Bronchial epithelial cell (primary cell): ENCODE measurements around the gene CHD6. TPM values are rescaled to one million over a fixed set of nuclear protein-coding genes. Genes with fewer than 3 reads are reported as not detected.

Experiments used
- DNase-seq: peaks from one replicate; pipeline ENCODE4 v3.0.0-alpha.2; 2010; ENCODE audit warnings: low read depth
- FAIRE-seq: peaks from 2 replicates; lab custom pipeline; 2011; peaks lifted over from hg19 to GRCh38; lab: Jason Lieb, UNC
- H3K27me3 ChIP-seq: 2 replicates; pipeline ENCODE4 v1.5.1; 2011; ENCODE audit warnings: low read length; ENCODE audit not compliant: control insufficient read depth, insufficient read depth
- H3K36me3 ChIP-seq: 2 replicates; pipeline ENCODE4 v1.5.1; 2011; ENCODE audit warnings: low read length; ENCODE audit not compliant: control insufficient read depth, insufficient read depth
- H3K4me3 ChIP-seq: 2 replicates; pipeline ENCODE4 v1.5.1; 2011; ENCODE audit warnings: mild to moderate bottlenecking, low read depth, low read length, control low read depth
- total RNA-seq: library from RNA; depleted of rRNA; stranded (reverse); fragments of >200 nt; gene quantifications from 2 replicates; pipeline ENCODE4 v1.2.1, GENCODE V29; 2014
- TF ChIP-seq, protein P1 (sequence below): IDR thresholded peaks from 2 replicates; pipeline ENCODE4 v1.5.1; 2011; ENCODE audit warnings: mild to moderate bottlenecking, moderate library complexity, low read length, control low read depth, inconsistent platforms; ENCODE audit not compliant: insufficient read depth, severe bottlenecking

CHD6 gene, protein sequence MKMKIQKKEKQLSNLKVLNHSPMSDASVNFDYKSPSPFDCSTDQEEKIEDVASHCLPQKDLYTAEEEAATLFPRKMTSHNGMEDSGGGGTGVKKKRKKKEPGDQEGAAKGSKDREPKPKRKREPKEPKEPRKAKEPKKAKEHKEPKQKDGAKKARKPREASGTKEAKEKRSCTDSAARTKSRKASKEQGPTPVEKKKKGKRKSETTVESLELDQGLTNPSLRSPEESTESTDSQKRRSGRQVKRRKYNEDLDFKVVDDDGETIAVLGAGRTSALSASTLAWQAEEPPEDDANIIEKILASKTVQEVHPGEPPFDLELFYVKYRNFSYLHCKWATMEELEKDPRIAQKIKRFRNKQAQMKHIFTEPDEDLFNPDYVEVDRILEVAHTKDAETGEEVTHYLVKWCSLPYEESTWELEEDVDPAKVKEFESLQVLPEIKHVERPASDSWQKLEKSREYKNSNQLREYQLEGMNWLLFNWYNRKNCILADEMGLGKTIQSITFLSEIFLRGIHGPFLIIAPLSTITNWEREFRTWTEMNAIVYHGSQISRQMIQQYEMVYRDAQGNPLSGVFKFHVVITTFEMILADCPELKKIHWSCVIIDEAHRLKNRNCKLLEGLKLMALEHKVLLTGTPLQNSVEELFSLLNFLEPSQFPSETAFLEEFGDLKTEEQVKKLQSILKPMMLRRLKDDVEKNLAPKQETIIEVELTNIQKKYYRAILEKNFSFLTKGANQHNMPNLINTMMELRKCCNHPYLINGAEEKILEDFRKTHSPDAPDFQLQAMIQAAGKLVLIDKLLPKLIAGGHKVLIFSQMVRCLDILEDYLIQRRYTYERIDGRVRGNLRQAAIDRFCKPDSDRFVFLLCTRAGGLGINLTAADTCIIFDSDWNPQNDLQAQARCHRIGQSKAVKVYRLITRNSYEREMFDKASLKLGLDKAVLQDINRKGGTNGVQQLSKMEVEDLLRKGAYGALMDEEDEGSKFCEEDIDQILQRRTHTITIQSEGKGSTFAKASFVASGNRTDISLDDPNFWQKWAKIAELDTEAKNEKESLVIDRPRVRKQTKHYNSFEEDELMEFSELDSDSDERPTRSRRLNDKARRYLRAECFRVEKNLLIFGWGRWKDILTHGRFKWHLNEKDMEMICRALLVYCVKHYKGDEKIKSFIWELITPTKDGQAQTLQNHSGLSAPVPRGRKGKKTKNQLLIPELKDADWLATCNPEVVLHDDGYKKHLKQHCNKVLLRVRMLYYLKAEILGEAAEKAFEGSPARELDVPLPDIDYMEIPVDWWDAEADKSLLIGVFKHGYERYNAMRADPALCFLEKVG (N-terminal part only)
- 10.8 and 15.9 TPM in 2 replicates for total RNA-seq

DNA sequence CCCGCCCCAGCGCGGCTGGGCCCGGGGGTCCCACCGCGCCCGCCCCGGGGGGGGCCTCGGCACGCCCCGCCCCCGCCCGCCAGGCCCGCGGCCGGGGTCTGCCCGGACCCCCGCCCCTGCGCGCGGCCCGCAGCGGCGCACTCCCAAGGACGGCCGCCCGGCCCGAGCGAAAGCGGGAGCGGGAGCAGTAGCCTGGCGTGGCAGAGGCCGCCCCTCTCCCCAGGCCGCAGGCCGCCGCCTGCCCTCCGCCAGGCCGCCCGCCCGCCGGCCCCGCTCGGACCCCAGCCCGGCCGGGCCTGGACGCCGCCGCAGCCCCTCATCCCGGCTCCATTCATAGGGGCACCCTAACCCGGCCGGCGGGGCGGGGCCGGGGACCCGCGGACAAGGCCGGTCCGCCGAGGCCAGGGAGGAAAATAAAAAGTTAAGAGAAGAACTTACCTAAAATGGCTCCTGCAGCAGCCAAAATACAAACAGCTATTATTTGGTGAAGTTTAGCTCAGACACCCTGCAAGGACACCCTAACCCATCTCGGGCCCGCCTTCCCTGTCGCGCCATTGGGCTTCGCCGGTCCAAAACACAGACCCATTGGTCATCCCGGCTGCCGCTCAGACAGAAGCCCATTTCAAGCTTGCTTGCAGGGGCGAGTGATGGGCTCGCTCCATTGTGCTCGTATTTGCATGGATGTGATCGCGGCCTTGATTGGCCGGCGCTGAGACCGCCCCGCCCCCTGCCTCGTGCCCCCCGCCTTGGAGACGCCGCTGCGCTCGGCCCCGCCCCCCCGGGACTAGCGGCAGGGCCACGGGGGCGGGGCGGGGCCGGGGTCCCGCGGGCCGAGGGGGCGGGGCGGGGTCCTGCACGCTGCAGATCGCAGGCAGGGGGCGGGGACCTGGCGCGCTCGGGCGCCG is at the start of gene CHD6:
Gene CHD6 (minus strand): TSS at position 476 of the 905 bp plus-strand sequence. CDS start 67,040 bp downstream, outside the sequence.
- TF ChIP-seq, protein P1, sequence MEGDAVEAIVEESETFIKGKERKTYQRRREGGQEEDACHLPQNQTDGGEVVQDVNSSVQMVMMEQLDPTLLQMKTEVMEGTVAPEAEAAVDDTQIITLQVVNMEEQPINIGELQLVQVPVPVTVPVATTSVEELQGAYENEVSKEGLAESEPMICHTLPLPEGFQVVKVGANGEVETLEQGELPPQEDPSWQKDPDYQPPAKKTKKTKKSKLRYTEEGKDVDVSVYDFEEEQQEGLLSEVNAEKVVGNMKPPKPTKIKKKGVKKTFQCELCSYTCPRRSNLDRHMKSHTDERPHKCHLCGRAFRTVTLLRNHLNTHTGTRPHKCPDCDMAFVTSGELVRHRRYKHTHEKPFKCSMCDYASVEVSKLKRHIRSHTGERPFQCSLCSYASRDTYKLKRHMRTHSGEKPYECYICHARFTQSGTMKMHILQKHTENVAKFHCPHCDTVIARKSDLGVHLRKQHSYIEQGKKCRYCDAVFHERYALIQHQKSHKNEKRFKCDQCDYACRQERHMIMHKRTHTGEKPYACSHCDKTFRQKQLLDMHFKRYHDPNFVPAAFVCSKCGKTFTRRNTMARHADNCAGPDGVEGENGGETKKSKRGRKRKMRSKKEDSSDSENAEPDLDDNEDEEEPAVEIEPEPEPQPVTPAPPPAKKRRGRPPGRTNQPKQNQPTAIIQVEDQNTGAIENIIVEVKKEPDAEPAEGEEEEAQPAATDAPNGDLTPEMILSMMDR: no peak
- no peaks in the 10 kb centered on the region for H3K36me3 ChIP-seq
- H3K4me3 ChIP-seq: peak within 1 kb of the TSS; percentile 51
- FAIRE-seq (no peak), DNase-seq (peak; percentile 96)
- no peaks in the 10 kb centered on the region for H3K27me3 ChIP-seq

DNA sequence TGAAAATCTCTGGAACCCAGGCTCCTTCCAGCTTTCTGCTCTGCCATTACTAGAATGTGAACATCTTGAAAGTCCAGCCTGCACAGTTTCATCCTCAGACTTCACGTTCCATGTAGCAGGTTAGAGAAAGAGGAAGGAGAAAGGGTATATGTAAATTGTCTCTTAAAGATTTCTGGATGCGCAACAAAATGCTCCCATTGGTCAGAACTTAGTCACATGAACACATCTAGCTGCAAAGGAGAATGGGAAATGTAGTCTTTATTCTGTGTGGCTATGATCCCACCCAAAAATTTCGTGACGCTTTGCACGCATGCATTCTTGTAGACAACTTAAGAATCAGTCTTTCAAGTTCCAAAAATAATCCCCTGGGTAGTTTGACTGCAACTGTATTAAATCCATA is 46.4 kb upstream of the CHD6 start:
- DNase-seq: peak; percentile 20
- H3K36me3 ChIP-seq: no peaks in the 10 kb centered on the region
- FAIRE-seq: no peak
- TF ChIP-seq, protein P1: no peak
- no peaks in the 10 kb centered on the region for H3K27me3 ChIP-seq
- H3K4me3 ChIP-seq: no peak overlapping the region

DNA sequence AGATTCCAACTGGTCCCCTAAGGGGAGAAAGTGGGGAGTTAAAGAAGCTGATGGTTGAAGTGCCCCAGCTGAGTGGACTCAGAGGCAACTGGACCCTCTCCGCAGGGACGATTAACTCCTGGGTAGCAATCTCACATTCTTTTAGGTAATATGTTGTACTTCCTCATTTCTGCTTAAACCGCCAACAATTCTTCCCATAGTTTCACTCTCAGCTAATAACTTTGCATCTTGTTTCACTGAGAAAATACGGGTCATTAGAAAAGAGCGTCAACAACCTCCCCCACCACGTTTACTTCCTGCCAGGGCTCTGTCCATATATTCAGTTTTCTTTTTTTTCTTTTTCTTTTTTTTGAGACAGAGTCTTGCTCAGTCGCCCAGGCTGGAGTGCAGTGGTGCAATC is 39.5 kb upstream of the CHD6 start:
- Histone ChIP-seq H3K27me3 (no peaks in the 10 kb centered on the region), H3K4me3 (no peak overlapping the region), H3K36me3 (no peaks in the 10 kb centered on the region)
- FAIRE-seq (no peak), DNase-seq (no peak)
- TF ChIP-seq, protein P1: no peak

DNA sequence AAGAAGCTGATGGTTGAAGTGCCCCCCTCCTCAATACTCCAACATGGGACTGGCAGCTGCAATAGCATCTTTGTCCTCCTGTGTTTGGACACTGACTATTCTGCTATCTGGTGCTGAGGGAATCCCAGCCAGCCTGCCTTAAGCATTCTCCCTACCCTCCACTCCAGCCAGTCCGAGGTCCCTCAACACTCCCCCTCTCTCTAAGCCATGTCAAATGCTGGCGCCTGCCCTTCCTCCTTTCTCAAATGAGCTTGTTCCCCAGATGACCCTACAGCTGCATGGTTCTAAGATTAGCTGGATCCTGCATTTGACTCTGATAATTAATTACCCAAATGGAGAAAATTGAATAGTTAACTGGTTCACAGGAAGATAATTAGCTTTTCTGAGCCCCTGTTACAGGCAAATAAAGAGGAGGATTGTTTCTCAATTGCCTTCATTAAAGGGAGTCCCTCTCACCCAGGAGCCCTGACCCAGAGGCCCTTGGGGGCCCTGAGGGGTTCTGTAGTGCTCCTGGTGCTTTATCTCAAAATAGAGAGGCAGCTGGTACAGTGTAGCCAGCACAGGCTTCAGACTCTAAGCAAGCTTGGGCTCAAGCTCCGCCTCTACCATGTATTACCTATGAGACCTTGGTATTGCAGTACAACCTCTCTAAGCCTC is 37.9 kb upstream of the CHD6 start:
- no peaks in the 10 kb centered on the region for H3K27me3 ChIP-seq
- no peak for FAIRE-seq
- H3K36me3 ChIP-seq: no peaks in the 10 kb centered on the region
- DNase-seq: no peak
- H3K4me3 ChIP-seq: no peak overlapping the region
- TF ChIP-seq, protein P1: no peak
